CMK (cell line): ENCODE data around the gene XYLT2.

Experiments
- DNase-seq: peaks from one replicate; pipeline ENCODE4 v3.0.0-alpha.2; 2010; ENCODE audit warnings: low read depth

XYLT2 gene

GRCh38 chr17:50348522-50349242, 2.8 kb downstream of the XYLT2 start:
- no peak for DNase-seq

- DNase-seq = no peak
Observed at GRCh38 chr17:50349243-50349600, 3.3 kb downstream of the XYLT2 start.

- DNase-seq = no peak
Observed at GRCh38 chr17:50350733-50351132, 4.8 kb downstream of the XYLT2 start.

GRCh38 chr17:50352072-50352692, 6.3 kb downstream of the XYLT2 start:
- DNase-seq = no peak

DNA sequence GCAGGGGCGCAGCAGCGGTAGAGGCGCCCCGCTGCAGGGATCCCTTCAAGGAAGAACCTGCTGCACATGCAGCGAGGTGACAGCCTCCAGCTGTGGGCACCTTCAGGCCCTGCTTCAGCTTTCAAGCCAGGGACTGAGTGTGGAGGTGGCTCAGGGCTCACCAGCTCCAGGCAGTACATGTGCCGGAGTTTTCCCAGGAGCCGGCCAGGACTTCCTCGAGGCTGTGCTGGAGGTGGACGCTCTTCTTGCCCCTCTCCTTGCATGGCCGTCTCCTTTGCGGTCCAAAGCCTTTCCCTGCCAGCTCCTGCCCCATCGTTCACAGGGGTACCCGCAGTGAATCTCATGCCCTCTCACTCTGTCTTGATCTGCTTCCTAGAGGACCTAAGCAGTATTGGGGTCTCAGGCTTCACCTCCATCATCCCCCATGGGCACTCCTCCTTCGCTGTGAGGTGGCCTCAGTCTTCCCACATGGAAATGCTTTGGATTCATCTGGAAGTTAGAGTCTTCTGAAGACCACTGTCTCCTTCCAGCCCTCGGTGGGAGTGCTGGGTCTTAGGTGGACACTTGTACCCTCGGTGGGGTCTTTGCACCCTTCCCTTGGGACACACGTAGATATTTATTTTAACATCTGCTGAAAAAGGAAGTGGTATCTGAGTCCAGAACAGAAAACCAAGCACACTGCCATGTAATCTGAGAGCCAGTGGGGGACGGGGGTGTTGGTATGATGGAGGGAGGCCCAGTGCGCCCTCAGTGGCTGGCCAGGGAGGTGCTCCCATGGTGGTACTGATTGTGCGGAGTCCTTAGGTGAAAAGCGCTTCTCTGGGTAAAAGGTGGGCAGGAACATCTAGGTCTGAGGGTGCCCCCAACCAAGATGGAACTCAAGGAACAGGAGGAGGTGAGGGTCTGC, 7.0 kb downstream of the XYLT2 start:
- no peak for DNase-seq

- DNase-seq = no peak
Observed at GRCh38 chr17:50353600-50354195, 7.8 kb downstream of the XYLT2 start.

DNA sequence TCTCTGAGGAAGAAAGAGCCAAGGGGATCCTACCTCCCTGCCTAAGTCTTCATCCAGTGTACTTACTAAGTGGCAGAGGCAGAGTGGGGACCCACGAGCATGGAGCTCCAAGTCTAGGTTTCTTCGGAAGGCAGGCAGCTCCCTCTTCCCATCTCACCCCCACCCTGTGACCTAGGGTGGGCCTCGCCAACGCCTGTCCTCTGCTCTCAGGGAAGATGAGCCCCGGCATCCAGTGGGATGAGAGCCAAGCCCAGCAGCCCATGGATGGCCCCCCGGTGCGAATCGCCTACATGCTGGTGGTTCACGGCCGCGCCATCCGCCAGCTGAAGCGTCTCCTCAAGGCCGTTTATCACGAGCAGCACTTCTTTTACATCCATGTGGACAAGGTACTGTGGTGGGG, 8.3 kb downstream of the XYLT2 start:
- no peak for DNase-seq

GRCh38 chr17:50354776-50355175, 8.8 kb downstream of the XYLT2 start:
- no peak for DNase-seq

DNA sequence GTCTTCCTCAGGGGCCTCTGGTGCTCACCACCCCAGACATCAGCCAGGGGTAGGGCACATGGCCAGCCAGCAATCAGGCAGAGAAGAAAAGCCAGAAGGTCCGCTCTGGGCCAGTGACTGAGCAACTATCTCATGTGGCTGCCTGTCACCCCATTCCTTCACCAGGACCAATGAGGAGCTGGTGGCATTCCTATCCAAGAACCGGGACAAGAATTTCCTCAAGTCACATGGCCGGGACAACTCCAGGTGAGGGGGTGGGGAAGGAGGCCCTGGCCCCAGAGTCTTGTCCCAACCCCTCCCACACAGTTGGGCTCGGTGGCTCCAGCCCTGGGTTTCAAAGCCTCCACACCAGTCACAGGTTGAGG, 9.4 kb downstream of the XYLT2 start:
- DNase-seq = no peak

DNA sequence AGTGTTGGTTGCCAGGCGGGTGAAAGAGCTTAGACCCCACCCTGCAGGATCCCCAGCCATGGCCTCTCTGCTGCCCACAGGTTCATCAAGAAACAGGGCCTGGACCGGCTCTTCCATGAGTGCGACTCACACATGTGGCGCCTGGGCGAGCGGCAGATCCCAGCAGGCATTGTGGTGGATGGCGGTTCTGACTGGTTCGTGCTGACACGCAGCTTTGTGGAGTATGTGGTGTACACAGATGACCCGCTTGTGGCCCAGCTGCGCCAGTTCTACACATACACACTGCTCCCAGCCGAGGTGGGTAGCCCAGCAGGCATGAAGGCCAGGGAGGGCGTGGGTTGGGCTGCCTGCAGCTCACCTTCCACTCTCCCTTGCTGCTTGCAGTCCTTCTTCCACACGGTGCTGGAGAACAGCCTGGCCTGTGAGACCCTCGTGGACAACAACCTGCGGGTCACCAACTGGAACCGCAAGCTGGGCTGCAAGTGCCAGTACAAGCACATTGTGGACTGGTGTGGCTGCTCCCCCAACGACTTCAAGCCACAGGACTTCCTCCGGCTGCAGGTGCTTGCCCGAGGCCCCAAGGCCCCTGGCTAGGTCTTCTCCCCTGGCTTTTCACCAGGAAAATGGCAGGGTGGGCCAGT, 9.9 kb downstream of the XYLT2 start:
- DNase-seq = no peak

GRCh38 chr17:50356418-50356817, 10.5 kb downstream of the XYLT2 start:
- no peak for DNase-seq

DNA sequence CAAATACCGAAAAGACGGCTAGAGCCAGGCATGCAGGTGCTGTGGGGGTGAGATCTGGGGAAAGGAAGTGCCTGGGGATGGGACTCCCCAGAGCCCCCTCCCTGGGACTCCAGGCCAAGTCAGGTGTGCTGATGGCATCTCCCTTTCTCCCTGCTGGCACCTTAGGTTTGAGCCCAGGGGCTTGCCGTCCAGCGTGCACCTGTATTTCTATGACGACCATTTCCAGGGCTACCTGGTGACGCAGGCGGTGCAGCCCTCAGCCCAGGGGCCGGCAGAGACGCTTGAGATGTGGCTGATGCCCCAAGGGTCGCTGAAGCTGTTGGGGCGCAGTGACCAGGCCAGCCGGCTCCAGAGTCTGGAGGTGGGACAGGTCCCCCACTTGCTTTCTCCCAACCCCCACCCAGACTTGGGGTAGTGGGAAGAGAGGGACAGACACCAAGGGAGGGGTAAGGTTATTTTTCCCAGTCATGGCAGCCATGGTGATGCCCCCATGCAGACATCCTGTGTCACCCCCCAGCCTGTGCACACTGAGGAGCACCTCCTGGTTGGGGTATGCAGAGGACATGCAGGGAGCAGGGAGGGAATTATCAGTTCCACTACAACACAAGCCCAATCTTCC, 11.1 kb downstream of the XYLT2 start:
- DNase-seq = no peak

GRCh38 chr17:50358177-50358576, 12.3 kb downstream of the XYLT2 start:
- DNase-seq = no peak

- DNase-seq = no peak
Observed at GRCh38 chr17:50359005-50359699, 13.2 kb downstream of the XYLT2 start.

DNA sequence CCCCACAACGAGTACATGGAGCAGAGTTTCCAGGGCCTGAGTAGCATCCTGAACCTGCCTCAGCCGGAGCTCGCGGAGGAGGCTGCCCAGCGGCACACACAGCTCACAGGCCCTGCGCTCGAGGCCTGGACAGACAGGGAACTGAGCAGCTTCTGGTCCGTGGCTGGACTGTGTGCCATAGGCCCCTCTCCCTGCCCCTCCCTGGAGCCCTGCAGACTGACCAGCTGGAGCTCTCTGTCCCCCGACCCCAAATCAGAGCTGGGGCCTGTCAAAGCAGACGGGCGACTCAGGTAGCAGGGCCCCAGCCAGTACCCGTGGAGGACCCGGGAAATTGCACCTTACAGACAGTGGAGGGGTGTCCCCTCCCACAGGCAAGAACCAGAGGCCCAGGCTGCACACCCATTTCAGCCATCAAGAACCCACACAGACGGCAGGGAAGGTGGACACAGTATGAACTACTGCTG, 14.1 kb downstream of the XYLT2 start:
- no peak for DNase-seq

GRCh38 chr17:50360486-50361115, 14.7 kb downstream of the XYLT2 start:
- no peak for DNase-seq

DNA sequence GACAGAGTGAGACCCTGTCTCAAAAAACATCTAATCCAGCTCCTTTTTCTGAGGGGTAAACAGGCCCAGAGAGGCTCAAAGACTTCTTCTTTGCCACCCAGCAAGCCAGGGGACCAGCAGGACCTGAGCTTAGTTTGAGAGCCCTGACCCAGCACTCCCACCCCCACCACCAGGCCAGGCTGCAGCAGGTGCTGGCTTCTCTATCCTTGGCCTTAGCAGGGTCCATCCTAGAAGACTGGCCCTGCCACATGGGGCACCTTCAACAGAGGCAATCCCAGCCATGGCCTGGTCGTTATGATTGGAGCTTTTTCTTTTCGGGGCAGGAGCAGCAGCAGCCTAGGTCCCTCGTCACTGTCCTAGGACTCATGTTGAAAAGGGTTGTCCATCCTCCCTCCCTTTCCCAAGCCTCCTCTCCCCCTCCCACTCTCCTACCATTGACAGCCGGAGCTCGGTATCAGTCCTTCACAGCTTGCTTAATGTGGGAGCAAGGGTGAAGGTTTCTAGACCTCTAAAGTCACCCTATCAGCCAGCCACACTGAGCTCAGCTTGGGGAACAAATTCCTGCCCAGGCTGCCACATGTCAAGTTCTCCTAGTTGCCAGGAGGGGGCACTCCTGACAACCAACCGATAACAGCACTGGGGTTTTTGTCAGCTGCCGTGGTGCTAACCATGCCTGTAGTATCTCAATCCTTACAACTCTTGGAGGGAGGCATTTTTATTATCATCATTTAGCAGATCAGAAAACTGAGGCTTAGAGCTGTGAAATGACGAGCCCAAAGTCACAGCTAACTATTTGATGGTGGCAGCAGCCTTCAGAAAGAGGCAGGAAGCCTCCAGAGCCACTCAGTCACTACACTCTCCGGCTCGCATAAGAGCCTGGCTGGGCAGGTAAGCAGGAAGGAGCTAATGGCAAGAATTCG, 15.9 kb downstream of the XYLT2 start:
- peak; percentile 83 for DNase-seq

- no peak for DNase-seq
Observed at GRCh38 chr17:50362661-50363060, 16.7 kb downstream of the XYLT2 start.
